ENCODE data around the gene OCLN. TPM values are rescaled to one million over a fixed set of nuclear protein-coding genes. Genes with fewer than 3 reads are reported as not detected.

The OCLN gene
- total and polyA plus RNA-seq, 2 experiments from 2014 or later = 14.3 to 61.6 TPM

GRCh38 chr5:69502767-69503488, 10.3 kb downstream of the OCLN start:
- Mint-ChIP-seq H3K36me3 (ENCODE audit: low read depth) (peaks cover 18% of the 10 kb centered on the region), H3K27ac (peak overlapping the region; percentile 46), H3K4me1 (peaks cover 25% of the 10 kb centered on the region), H3K4me3 (peak overlapping the region; percentile 15; the same call in 1 of the 3 replicates), H3K9me3 (no peaks in the 10 kb centered on the region), H3K27me3 (ENCODE audit: insufficient read depth, low read depth, poor library complexity) (peaks cover 10% of the 10 kb centered on the region)
- Histone ChIP-seq H3K79me2 (replicated peaks; ENCODE audit: insufficient read depth) (peaks cover 73% of the 10 kb centered on the region), H3K36me3 (ENCODE audit: insufficient read depth) (peaks cover 15% of the 10 kb centered on the region; the same call in 1 of the 2 replicates), H3K9me2 (ENCODE audit: insufficient read depth) (no peaks in the 10 kb centered on the region), H3K4me1 (ENCODE audit: insufficient read depth) (peaks cover 25% of the 10 kb centered on the region), H3K4me2 (peak overlapping the region; percentile 20; the same call in 1 of the 2 replicates), H3F3A (replicated peaks; ENCODE audit: low read depth) (no peaks in the 10 kb centered on the region), H3K27ac (ENCODE audit: low read depth) (no peak overlapping the region; the same call in none of the 2 replicates), H3K27me3 (ENCODE audit: insufficient read depth) (no peaks in the 10 kb centered on the region), H4K20me1 (replicated peaks; ENCODE audit: insufficient read depth) (0 out of 2 replicates have a peak, but pooled peaks cover 12% of the 10 kb centered on the region), H3K4me3 (no peak overlapping the region), H2AFZ (no peak overlapping the region)
- no peak for DNase-seq (ENCODE audit: low spot score)
- TF ChIP-seq NANOG (IDR thresholded peaks at IDR 0.05; ENCODE audit: borderline replicate concordance) (no peak), STAT1 (IDR thresholded peaks at IDR 0.05; ENCODE audit: unreplicated experiment) (no peak), ZNF462 (CRISPR knock-in tag; IDR thresholded peaks at IDR 0.05) (peak; percentile 25; the same call in 1 of the 2 replicates)
- peak; percentile 43; the same call in 2 of the 3 replicates for ATAC-seq

GRCh38 chr5:69504036-69504435, 11.4 kb downstream of the OCLN start:
- Histone ChIP-seq H3K36me3 (ENCODE audit: insufficient read depth) (peaks cover 19% of the 10 kb centered on the region), H3K27me3 (ENCODE audit: insufficient read depth) (no peaks in the 10 kb centered on the region), H2AFZ (no peak overlapping the region), H3K4me3 (no peak overlapping the region), H3K79me2 (replicated peaks; ENCODE audit: insufficient read depth) (peaks cover 62% of the 10 kb centered on the region), H3K27ac (ENCODE audit: low read depth) (no peak overlapping the region), H3K4me2 (no peak overlapping the region), H3K9me2 (ENCODE audit: insufficient read depth) (no peaks in the 10 kb centered on the region), H4K20me1 (replicated peaks; ENCODE audit: insufficient read depth) (0 out of 2 replicates have a peak, but pooled peaks cover 6% of the 10 kb centered on the region), H3F3A (replicated peaks; ENCODE audit: low read depth) (no peaks in the 10 kb centered on the region), H3K4me1 (ENCODE audit: insufficient read depth) (peaks cover 25% of the 10 kb centered on the region)
- H3K4me3 Mint-ChIP-seq = no peak overlapping the region
- H3K27me3 Mint-ChIP-seq (ENCODE audit: insufficient read depth, low read depth, poor library complexity) = peaks cover 10% of the 10 kb centered on the region
- no peaks in the 10 kb centered on the region for H3K9me3 Mint-ChIP-seq
- H3K4me1 Mint-ChIP-seq = peaks cover 25% of the 10 kb centered on the region
- peaks cover 27% of the 10 kb centered on the region for H3K36me3 Mint-ChIP-seq (ENCODE audit: low read depth)
- ATAC-seq (no peak), DNase-seq (ENCODE audit: low spot score) (no peak)
- no peak overlapping the region for H3K27ac Mint-ChIP-seq
- TF ChIP-seq ZNF462 (CRISPR knock-in tag; IDR thresholded peaks at IDR 0.05) (no peak), EZH2phosphoT487 (IDR thresholded peaks at IDR 0.05; ENCODE audit: unreplicated experiment) (no peak), NANOG (IDR thresholded peaks at IDR 0.05; ENCODE audit: borderline replicate concordance) (no peak)

All from GM23338 (cell line).